Sigmoid colon (tissue), 7 donors: ENCODE data around the gene CNIH3. TPM values are rescaled to one million over a fixed set of nuclear protein-coding genes. Genes with fewer than 3 reads are reported as not detected.

Experiments
- DNase-seq: peaks from one replicate; pipeline ENCODE4 v3.0.0-alpha.2; 2019
- H3K27ac ChIP-seq, 4 donors: fragments of 200-600 bp; sonication (generic); one replicate each; pipeline ENCODE4 v1.5.1; 2016 to 2019; ENCODE audit warnings: mild to moderate bottlenecking in 1 of 4
- H3K27me3 ChIP-seq, 3 donors: fragments of 200-600 bp; sonication (generic); one replicate each; pipeline ENCODE4 v1.5.1; 2019; ENCODE audit warnings: mild to moderate bottlenecking in 1 of 3
- H3K36me3 ChIP-seq, 4 donors: fragments of 200-600 bp; sonication (generic); one replicate each; pipeline ENCODE4 v1.5.1; 2016 to 2019
- H3K4me1 ChIP-seq, 4 donors: fragments of 200-600 bp; sonication (generic); one replicate each; pipeline ENCODE4 v1.5.1; 2017 to 2019
- H3K4me3 ChIP-seq, 4 donors: fragments of 200-600 bp; sonication (generic); one replicate each; pipeline ENCODE4 v1.5.1; 2017 to 2019; ENCODE audit warnings: mild to moderate bottlenecking in 2 of 4, moderate library complexity in 1 of 4
- H3K9me3 ChIP-seq, 4 donors: fragments of 200-600 bp in 3 of 4; sonication (generic) in 3 of 4; one replicate each; pipeline versions ENCODE4 v1.5.1 to v1.6.1; 2013 to 2019
- EP300 ChIP-seq, 4 donors: sonication (generic); formaldehyde crosslinking; IDR thresholded peaks; one replicate each; pipeline ENCODE4 v1.6.1; 2017; ENCODE audit warnings: antibody characterized with exemption in 4 of 4
- POLR2A ChIP-seq, 2 donors: fragments of 450-650 bp; IDR thresholded peaks; one replicate each; pipeline ENCODE4 v1.6.1; 2016; ENCODE audit warnings: antibody characterized with exemption in 2 of 2, mild to moderate bottlenecking in 2 of 2, moderate library complexity in 2 of 2
- POLR2AphosphoS5 ChIP-seq, 4 donors: sonication (generic); formaldehyde crosslinking; IDR thresholded peaks; one replicate each; pipeline ENCODE4 v1.6.1; 2017; ENCODE audit warnings: antibody characterized with exemption in 4 of 4
- WGBS, 2 donors: extraction: QIAGEN DNeasy Blood & Tissue Kit; methylation state at CpG; one replicate each; pipeline ENCODE4 v1.1.7; 2013; 5-methylcytosine and 5-hydroxymethylcytosine counted together
- intact Hi-C: fragments of 100-400 bp; cut with DNase I; formaldehyde crosslinking; loops from one replicate; pipeline ENCODE4 v1.15.1; 2023
- polyA plus RNA-seq, 3 donors: library from polyadenylated mRNA; stranded (reverse); fragments of 200-250 nt; gene quantifications; one replicate each; pipeline ENCODE4 v1.2.3, GENCODE V29; 2013
- total RNA-seq, 4 donors: library from RNA; depleted of rRNA; stranded (reverse); fragments of >200 nt; gene quantifications; one replicate each; pipeline ENCODE4 v1.1.0, GENCODE V29; 2016
- TF ChIP-seq, protein P1 (sequence below), 4 experiments: fragments of 450-650 bp in 3 of 4; fragments of 200-600 bp in 1 of 4; IDR thresholded peaks; one replicate each; pipeline ENCODE4 v1.5.1; 2016 to 2019; ENCODE audit warnings: antibody characterized with exemption in 4 of 4, mild to moderate bottlenecking in 3 of 4, moderate library complexity in 2 of 4
- donor health status: healthy with polysubstance abuse.
- donor health status: Bipolar disorder and iron deficiency.
- donor health status: healthy.

The CNIH3 gene
- total and polyA plus RNA-seq, 7 donors: 0.60 to 2.8 (median 1.4) TPM

DNA sequence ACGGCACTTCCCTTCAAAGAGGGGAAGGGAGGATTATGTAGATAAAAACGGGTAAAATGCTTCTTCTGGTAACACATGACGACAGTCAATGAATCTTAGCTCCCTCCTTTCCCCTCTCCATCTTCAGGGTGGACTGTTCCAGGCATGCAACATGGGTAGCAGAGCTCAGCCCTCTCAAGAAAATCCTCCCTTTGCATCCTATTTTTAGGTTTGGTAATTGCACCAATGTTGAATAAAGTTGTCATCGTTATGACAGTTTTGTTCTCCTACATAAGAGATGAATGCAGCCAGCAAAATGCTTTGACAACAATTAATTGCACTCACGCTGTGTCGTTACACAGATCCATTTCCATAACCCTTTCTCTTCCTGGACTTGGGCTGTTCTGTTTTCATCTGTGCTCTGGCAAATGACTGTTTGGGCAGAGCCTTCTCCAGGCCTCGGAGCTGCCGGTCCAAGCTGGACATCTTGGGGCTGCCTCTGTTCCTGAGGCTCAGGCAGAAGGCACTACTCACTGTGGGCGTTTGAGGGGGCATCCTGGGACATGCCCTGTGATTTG is 127.6 kb downstream of the CNIH3 start:
- H3K27ac ChIP-seq: no peak overlapping the region
- DNase-seq: no peak
- H3K36me3 ChIP-seq: no peaks in the 10 kb centered on the region
- no peak overlapping the region for H3K4me3 ChIP-seq
- no peaks in the 10 kb centered on the region for H3K9me3 ChIP-seq
- TF ChIP-seq POLR2A (IDR thresholded peaks at IDR 0.05) (no peak), EP300 (IDR thresholded peaks at IDR 0.05) (no peak), POLR2AphosphoS5 (IDR thresholded peaks at IDR 0.05) (no peak)
- TF ChIP-seq, protein P1, sequence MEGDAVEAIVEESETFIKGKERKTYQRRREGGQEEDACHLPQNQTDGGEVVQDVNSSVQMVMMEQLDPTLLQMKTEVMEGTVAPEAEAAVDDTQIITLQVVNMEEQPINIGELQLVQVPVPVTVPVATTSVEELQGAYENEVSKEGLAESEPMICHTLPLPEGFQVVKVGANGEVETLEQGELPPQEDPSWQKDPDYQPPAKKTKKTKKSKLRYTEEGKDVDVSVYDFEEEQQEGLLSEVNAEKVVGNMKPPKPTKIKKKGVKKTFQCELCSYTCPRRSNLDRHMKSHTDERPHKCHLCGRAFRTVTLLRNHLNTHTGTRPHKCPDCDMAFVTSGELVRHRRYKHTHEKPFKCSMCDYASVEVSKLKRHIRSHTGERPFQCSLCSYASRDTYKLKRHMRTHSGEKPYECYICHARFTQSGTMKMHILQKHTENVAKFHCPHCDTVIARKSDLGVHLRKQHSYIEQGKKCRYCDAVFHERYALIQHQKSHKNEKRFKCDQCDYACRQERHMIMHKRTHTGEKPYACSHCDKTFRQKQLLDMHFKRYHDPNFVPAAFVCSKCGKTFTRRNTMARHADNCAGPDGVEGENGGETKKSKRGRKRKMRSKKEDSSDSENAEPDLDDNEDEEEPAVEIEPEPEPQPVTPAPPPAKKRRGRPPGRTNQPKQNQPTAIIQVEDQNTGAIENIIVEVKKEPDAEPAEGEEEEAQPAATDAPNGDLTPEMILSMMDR (IDR thresholded peaks at IDR 0.05): no peak
- no peaks in the 10 kb centered on the region for H3K4me1 ChIP-seq
- intact Hi-C loops: no loop called here
- H3K27me3 ChIP-seq: no peaks in the 10 kb centered on the region
- 74 to 82% methylated on average over 9 of the region's 9 CpGs for WGBS, 2 donors

DNA sequence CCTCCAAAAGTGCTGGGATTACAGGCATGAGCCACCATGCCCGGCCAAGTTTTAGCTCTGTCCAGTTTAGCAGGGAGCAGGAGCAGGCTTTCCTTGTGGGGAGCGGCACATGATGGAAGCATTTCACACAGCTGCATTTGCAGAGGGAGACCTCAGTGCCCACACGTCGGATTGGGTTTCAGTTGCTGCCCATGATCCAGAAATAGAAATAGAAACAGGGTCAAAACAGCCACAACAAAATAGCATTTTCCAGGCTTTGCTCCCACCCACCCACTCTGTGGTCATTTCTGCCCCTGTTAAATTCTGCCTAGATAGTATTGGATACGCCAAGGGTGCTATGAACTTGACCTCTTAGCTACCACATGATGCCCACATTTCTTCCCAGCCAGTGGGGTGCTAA is 128.4 kb downstream of the CNIH3 start:
- Histone ChIP-seq H3K27ac (no peak overlapping the region), H3K36me3 (no peaks in the 10 kb centered on the region), H3K27me3 (no peaks in the 10 kb centered on the region), H3K4me3 (no peak overlapping the region), H3K9me3 (no peaks in the 10 kb centered on the region), H3K4me1 (no peaks in the 10 kb centered on the region)
- TF ChIP-seq EP300 (IDR thresholded peaks at IDR 0.05) (no peak), POLR2A (IDR thresholded peaks at IDR 0.05) (no peak), POLR2AphosphoS5 (IDR thresholded peaks at IDR 0.05) (no peak)
- TF ChIP-seq, protein P1 (IDR thresholded peaks at IDR 0.05): no peak
- intact Hi-C loops: no loop called here
- 82 to 84% methylated on average over 5 of the region's 5 CpGs for WGBS, 2 donors
- DNase-seq: no peak

DNA sequence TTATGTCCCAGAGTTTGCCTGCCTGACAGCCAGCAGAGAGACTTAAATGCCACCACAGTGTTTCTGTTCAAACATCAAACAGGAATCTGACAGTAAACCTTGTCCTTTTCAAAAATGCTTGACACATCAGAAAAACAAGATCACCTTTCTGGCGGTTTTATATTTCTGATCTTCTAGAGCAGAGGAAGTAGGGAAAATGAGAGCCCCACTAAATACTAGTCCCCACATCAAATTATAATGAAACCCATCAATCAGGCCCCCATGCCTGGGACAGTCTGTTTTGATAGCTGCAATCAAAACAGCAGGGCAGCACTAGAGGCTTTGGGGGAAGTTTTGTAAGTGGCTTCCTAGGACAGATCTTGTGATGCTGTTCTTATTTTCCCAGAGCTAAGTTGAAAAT is 129.3 kb downstream of the CNIH3 start:
- DNase-seq: no peak
- WGBS, 2 donors: 73 to 85% methylated on average over 1 of the region's 1 CpG
- Histone ChIP-seq H3K36me3 (no peaks in the 10 kb centered on the region), H3K27me3 (no peaks in the 10 kb centered on the region), H3K4me1 (no peaks in the 10 kb centered on the region), H3K27ac (no peak overlapping the region), H3K4me3 (no peak overlapping the region), H3K9me3 (no peaks in the 10 kb centered on the region)
- intact Hi-C loops: no loop called here
- TF ChIP-seq POLR2AphosphoS5 (IDR thresholded peaks at IDR 0.05) (no peak), EP300 (IDR thresholded peaks at IDR 0.05) (no peak), POLR2A (IDR thresholded peaks at IDR 0.05) (no peak)
- TF ChIP-seq, protein P1 (IDR thresholded peaks at IDR 0.05): no peak

DNA sequence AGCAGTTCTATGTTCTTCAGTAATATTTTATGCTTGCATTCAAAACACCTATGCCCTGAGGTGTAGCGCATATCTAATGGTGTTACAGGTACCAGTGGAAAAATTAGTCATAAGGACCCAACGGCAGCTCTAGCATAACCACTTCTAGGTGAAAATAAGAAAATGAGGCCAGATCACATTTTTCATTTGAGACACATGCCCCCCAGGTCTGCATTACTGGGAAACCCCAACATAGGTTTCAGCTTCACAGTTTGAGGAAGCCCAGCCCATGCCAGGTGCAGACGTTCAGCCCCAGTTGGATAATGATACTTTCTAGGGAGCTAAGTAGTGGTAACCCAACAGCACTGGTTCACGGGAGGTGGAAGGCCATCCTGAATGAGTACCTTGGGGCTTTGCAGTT is 129.8 kb downstream of the CNIH3 start:
- Histone ChIP-seq H3K27me3 (no peaks in the 10 kb centered on the region), H3K27ac (no peak overlapping the region), H3K36me3 (no peaks in the 10 kb centered on the region), H3K4me1 (no peaks in the 10 kb centered on the region), H3K4me3 (no peak overlapping the region), H3K9me3 (no peaks in the 10 kb centered on the region)
- WGBS, 2 donors: 78 to 80% methylated on average over 4 of the region's 4 CpGs
- no peak for DNase-seq
- no peak for TF ChIP-seq POLR2A (IDR thresholded peaks at IDR 0.05)
- TF ChIP-seq, protein P1 (IDR thresholded peaks at IDR 0.05): no peak
- intact Hi-C loops: no loop called here

DNA sequence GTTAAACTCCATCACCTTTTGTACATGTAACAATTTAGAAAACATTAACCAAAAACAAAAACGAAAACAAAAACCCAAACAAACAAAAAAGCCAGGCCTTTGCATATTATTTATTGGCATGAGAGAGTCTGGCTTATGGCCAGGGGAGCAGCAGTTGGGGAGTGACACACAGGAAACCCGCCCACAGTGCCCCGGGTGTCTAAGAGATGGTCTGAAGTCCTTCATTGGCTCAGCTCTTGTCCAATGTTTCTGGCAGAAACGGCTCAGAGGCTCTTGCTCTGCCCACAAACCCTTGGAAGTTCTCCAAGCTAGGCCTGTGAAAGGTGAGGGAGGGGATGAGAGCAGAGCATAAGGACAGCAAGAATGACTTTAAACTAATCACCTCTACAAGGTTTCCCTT is 131.5 kb downstream of the CNIH3 start:
- no peaks in the 10 kb centered on the region for H3K4me1 ChIP-seq
- H3K27ac ChIP-seq: no peak overlapping the region
- 35 to 42% methylated on average over 4 of the region's 4 CpGs for WGBS, 2 donors
- H3K4me3 ChIP-seq: no peak overlapping the region
- DNase-seq: no peak
- intact Hi-C loops: no loop called here
- H3K36me3 ChIP-seq: no peaks in the 10 kb centered on the region
- H3K9me3 ChIP-seq: no peaks in the 10 kb centered on the region
- no peaks in the 10 kb centered on the region for H3K27me3 ChIP-seq
- TF ChIP-seq POLR2A (IDR thresholded peaks at IDR 0.05) (no peak), EP300 (IDR thresholded peaks at IDR 0.05) (no peak), POLR2AphosphoS5 (IDR thresholded peaks at IDR 0.05) (no peak)
- TF ChIP-seq, protein P1 (IDR thresholded peaks at IDR 0.05): no peak
